Progenitor cell of endocrine pancreas (in vitro differentiated cells): ENCODE results near the gene SOX5. TPM values are rescaled to one million over a fixed set of nuclear protein-coding genes. Genes with fewer than 3 reads are reported as not detected.

Experiments
- DNase-seq: peaks from one replicate; pipeline ENCODE4 v3.0.0; 2021; ENCODE audit warnings: low spot score; ENCODE audit not compliant: unreplicated experiment
- H3K27ac Mint-ChIP-seq: 2 replicates; pipeline ENCODE4 v1.8.0; 2021; ENCODE audit warnings: mild to moderate bottlenecking, moderate library complexity, mixed read lengths
- H3K27me3 Mint-ChIP-seq: 2 replicates; pipeline ENCODE4 v1.8.0; 2021; ENCODE audit warnings: mixed read lengths
- H3K36me3 Mint-ChIP-seq: 2 replicates; pipeline ENCODE4 v1.8.0; 2022; ENCODE audit warnings: mixed read lengths; ENCODE audit not compliant: insufficient read depth
- H3K4me1 Mint-ChIP-seq: 2 replicates; pipeline ENCODE4 v1.8.0; 2021; ENCODE audit warnings: low read depth, mixed read lengths
- H3K4me3 Mint-ChIP-seq: 2 replicates; pipeline ENCODE4 v1.8.0; 2021; ENCODE audit warnings: low read depth, mild to moderate bottlenecking, moderate library complexity, mixed read lengths
- H3K9me3 Mint-ChIP-seq: 2 replicates; pipeline ENCODE4 v1.8.0; 2021; ENCODE audit warnings: low read depth, mixed read lengths
- total RNA-seq: library from RNA; stranded (reverse); gene quantifications from 2 replicates; pipeline ENCODE4 v1.2.1, GENCODE V29; 2021
- TF ChIP-seq, protein P1 (sequence below): fragments of 200-600 bp; sonication (generic); IDR thresholded peaks from one replicate; pipeline ENCODE4 v1.5.0; 2021; ENCODE audit warnings: antibody characterized with exemption, mild to moderate bottlenecking; ENCODE audit not compliant: unreplicated experiment

The SOX5 gene
- total RNA-seq, 1 donor from 2014 or later, result 56.9 TPM

DNA sequence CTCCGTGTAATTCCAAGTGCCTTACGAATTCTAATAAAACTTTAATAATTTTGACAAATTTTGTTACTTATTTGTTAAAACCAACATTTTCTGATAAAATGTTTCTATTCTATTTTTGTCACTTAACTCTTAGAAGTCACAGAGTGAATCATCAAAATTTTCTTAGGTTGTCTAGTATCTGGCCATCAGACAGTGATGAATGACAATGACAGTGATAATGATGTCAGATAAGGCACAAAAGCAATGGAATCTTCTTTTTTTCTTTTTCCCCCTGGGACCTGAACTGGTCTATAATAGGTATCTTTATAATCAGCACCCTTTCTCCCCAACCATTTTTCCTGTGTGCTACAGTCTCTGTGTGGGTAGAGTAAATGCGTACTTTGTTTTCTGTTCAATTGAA is 407.3 kb downstream of the SOX5 start:
- Mint-ChIP-seq H3K4me1 (no peaks in the 10 kb centered on the region), H3K36me3 (peaks cover 39% of the 10 kb centered on the region), H3K27ac (no peak overlapping the region), H3K4me3 (no peak overlapping the region), H3K9me3 (peaks cover 4% of the 10 kb centered on the region), H3K27me3 (no peaks in the 10 kb centered on the region)
- TF ChIP-seq, protein P1, sequence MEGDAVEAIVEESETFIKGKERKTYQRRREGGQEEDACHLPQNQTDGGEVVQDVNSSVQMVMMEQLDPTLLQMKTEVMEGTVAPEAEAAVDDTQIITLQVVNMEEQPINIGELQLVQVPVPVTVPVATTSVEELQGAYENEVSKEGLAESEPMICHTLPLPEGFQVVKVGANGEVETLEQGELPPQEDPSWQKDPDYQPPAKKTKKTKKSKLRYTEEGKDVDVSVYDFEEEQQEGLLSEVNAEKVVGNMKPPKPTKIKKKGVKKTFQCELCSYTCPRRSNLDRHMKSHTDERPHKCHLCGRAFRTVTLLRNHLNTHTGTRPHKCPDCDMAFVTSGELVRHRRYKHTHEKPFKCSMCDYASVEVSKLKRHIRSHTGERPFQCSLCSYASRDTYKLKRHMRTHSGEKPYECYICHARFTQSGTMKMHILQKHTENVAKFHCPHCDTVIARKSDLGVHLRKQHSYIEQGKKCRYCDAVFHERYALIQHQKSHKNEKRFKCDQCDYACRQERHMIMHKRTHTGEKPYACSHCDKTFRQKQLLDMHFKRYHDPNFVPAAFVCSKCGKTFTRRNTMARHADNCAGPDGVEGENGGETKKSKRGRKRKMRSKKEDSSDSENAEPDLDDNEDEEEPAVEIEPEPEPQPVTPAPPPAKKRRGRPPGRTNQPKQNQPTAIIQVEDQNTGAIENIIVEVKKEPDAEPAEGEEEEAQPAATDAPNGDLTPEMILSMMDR, result no peak
- no peak for DNase-seq

DNA sequence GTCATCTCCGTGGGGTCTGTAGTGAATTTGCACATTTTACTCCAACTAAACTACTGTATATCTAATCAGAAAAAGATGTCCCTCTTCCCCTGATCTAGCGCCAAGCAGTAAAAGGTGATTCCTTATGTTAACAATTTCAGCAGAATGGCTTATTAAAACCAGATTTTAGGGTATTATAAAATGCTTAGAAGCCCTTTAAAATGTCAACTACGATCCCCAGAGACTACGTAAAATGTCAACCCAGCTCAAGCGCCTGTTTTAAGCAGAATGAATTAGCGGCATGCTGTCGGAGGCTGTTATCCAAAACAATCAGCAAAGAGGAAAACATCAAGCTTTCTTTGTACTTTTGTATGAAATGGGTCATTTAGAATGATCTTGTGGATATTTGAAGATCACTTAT is 408.9 kb downstream of the SOX5 start:
- DNase-seq, result no peak
- no peak overlapping the region for H3K4me3 Mint-ChIP-seq
- peaks cover 4% of the 10 kb centered on the region for H3K9me3 Mint-ChIP-seq
- H3K36me3 Mint-ChIP-seq, result peaks cover 35% of the 10 kb centered on the region
- no peaks in the 10 kb centered on the region for H3K4me1 Mint-ChIP-seq
- H3K27me3 Mint-ChIP-seq, result no peaks in the 10 kb centered on the region
- no peak overlapping the region for H3K27ac Mint-ChIP-seq
- TF ChIP-seq, protein P1, result no peak

DNA sequence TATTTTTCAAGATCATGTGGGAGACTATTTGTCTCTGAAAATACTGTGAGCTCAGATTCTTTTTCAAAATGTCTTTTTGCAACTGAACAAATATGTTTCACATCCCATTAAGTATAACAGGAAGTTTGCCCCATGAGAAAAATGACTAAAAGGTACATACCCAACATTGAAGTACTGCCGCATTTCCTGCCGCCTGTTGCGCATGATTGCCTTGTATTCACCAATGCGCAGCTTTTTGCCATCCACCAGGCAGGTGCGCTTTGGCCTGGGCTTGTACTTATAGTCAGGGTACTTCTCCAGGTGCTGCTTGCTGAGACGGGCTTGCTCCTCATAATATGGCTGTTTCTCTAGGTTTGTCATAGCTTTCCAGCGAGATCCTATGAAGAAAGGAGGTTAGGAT is 413.2 kb downstream of the SOX5 start:
- no peak for DNase-seq
- H3K9me3 Mint-ChIP-seq, result peaks cover 4% of the 10 kb centered on the region
- H3K4me1 Mint-ChIP-seq, result peaks cover 3% of the 10 kb centered on the region
- H3K36me3 Mint-ChIP-seq, result peaks cover 30% of the 10 kb centered on the region
- H3K27ac Mint-ChIP-seq, result no peak overlapping the region
- no peaks in the 10 kb centered on the region for H3K27me3 Mint-ChIP-seq
- TF ChIP-seq, protein P1, result no peak
- H3K4me3 Mint-ChIP-seq, result no peak overlapping the region

- Mint-ChIP-seq H3K27me3 (no peaks in the 10 kb centered on the region), H3K4me3 (no peak overlapping the region), H3K4me1 (peaks cover 3% of the 10 kb centered on the region), H3K27ac (no peak overlapping the region), H3K36me3 (peaks cover 29% of the 10 kb centered on the region), H3K9me3 (peaks cover 4% of the 10 kb centered on the region)
- TF ChIP-seq, protein P1, result no peak
- DNase-seq, result no peak
Observed at GRCh38 chr12:23535441-23535840, 414.0 kb downstream of the SOX5 start.

DNA sequence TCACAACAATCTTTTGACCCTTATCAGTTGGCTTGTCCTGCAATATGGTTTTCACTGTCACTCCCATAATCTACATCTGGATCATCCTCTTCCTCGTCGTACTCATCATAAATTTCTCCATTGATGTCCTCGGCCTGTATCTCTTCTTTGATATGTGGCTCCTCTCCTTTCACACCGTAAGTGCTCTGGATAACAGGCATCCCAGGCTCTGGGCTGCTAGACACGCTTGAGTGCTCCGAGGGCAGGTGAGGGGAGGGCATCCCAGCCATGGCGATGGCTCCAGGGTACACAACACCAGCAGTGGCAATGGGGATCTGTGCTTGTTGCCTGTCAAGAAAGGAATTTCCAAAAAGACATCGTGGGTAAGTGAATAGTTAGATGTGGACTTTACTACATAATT is 415.3 kb downstream of the SOX5 start:
- Mint-ChIP-seq H3K4me1 (peaks cover 3% of the 10 kb centered on the region), H3K9me3 (peaks cover 4% of the 10 kb centered on the region), H3K4me3 (no peak overlapping the region), H3K27ac (peak overlapping the region; percentile 3), H3K36me3 (peaks cover 26% of the 10 kb centered on the region), H3K27me3 (no peaks in the 10 kb centered on the region)
- no peak for DNase-seq
- TF ChIP-seq, protein P1, result no peak
